H1 (cell line): ENCODE results near the gene SLC6A8. TPM values are rescaled to one million over a fixed set of nuclear protein-coding genes. Genes with fewer than 3 reads are reported as not detected.
A peak's percentile ranks its signal among the peaks of the same experiment; 100 is the strongest.

ENCODE experiments used
- ASH2L ChIP-seq: fragments of 200-600, 300-600 bp; sonication (generic); IDR thresholded peaks from one replicate; pipeline ENCODE4 v1.7.1; 2017; ENCODE audit warnings: low read length
- CBX8 ChIP-seq: fragments of 300-800, 300-1000 bp; sonication (generic); IDR thresholded peaks from 2 replicates; pipeline ENCODE4 v1.7.1; 2016; ENCODE audit warnings: low read depth, low read length, borderline replicate concordance
- CHD1 ChIP-seq: IDR thresholded peaks from 2 replicates; pipeline ENCODE4 v1.6.1; 2012; ENCODE audit warnings: low read depth, low read length, improper control_type of control experiment
- EGR1 ChIP-seq: IDR thresholded peaks from 2 replicates; pipeline ENCODE4 v1.6.1; 2011; ENCODE audit warnings: low read depth, low read length, borderline replicate concordance
- EZH2 ChIP-seq: fragments of 200-600 bp; sonication (generic); IDR thresholded peaks from 2 replicates; pipeline ENCODE4 v1.7.1; 2012; ENCODE audit warnings: low read depth, mild to moderate bottlenecking, moderate library complexity, low read length, inconsistent platforms; ENCODE audit not compliant: severe bottlenecking
- GABPA ChIP-seq: IDR thresholded peaks from 2 replicates; pipeline ENCODE4 v1.6.1; 2011; ENCODE audit warnings: mild to moderate bottlenecking, low read length, moderate library complexity, borderline replicate concordance; ENCODE audit not compliant: insufficient read depth
- HDAC2 ChIP-seq, 2 experiments: fragments of 300-600 bp in 1 of 2; sonication (generic) in 1 of 2; IDR thresholded peaks; 2 replicates each; pipeline ENCODE4 v1.6.1; 2011 to 2012; ENCODE audit warnings: low read depth in 2 of 2, low read length in 2 of 2, mild to moderate bottlenecking in 2 of 2, moderate library complexity in 2 of 2, borderline replicate concordance in 1 of 2, inconsistent platforms in 1 of 2
- JUN ChIP-seq: IDR thresholded peaks from 2 replicates; pipeline ENCODE4 v1.6.1; 2011; ENCODE audit warnings: low read depth, mild to moderate bottlenecking, improper control_type of control experiment, low read length
- KDM5A ChIP-seq: fragments of 200-600 bp; IDR thresholded peaks from 2 replicates; pipeline ENCODE4 v1.7.1; 2012; ENCODE audit warnings: mild to moderate bottlenecking, low read length, inconsistent platforms, mixed read lengths
- MAFK ChIP-seq: IDR thresholded peaks from 2 replicates; pipeline ENCODE4 v1.6.1; 2012; ENCODE audit warnings: low read depth, mild to moderate bottlenecking, improper control_type of control experiment, low read length
- NRF1 ChIP-seq: IDR thresholded peaks from 2 replicates; pipeline ENCODE4 v1.6.1; 2011; ENCODE audit warnings: mild to moderate bottlenecking, low read depth, low read length, improper control_type of control experiment
- POLR2AphosphoS5 ChIP-seq: IDR thresholded peaks from 2 replicates; pipeline ENCODE4 v1.6.1; 2011; ENCODE audit warnings: low read depth, low read length
- POU5F1 ChIP-seq: IDR thresholded peaks from 2 replicates; pipeline ENCODE4 v1.6.1; 2011; ENCODE audit warnings: low read depth, mild to moderate bottlenecking, low read length, moderate library complexity
- RAD21 ChIP-seq, 2 experiments: IDR thresholded peaks in 1 of 2; conservative IDR thresholded peaks in 1 of 2; 2 replicates each; pipeline ENCODE4 v1.6.1; 2011; ENCODE audit warnings: low read depth in 2 of 2, low read length in 2 of 2, improper control_type of control experiment in 1 of 2, inconsistent platforms in 1 of 2, mild to moderate bottlenecking in 1 of 2, moderate library complexity in 1 of 2
- SIN3A ChIP-seq, 2 experiments: IDR thresholded peaks in 1 of 2; conservative IDR thresholded peaks in 1 of 2; 2 replicates each; pipeline ENCODE4 v1.6.1; 2011 to 2012; ENCODE audit warnings: low read length in 2 of 2, improper control_type of control experiment in 1 of 2, low read depth in 1 of 2, mild to moderate bottlenecking in 1 of 2
- SIX5 ChIP-seq: IDR thresholded peaks from 2 replicates; pipeline ENCODE4 v1.6.1; 2011; ENCODE audit warnings: mild to moderate bottlenecking, low read depth, low read length
- TAF1 ChIP-seq: IDR thresholded peaks from 2 replicates; pipeline ENCODE4 v1.6.1; 2011; ENCODE audit warnings: mild to moderate bottlenecking, low read depth, low read length
- polyA plus RNA-seq, 7 experiments: library from polyadenylated mRNA; depleted of rRNA in 3 of 7; stranded (reverse) in 5 of 7; unstranded in 2 of 7; fragments of >200 nt in 5 of 7; fragments of 200-250 nt in 2 of 7; gene quantifications; 1 replicate in 5 of 7; 2 replicates in 1 of 7; 4 replicates in 1 of 7; pipeline versions ENCODE4 v1.2.1 to v1.2.3, GENCODE V29; 2011 to 2013; ENCODE audit warnings: missing spikeins in 2 of 7, mixed read lengths in 2 of 7
- total RNA-seq: library from RNA; stranded (reverse); fragmentation: NEBNext Ultra II Directional; extraction: Animal tissue kit (Norgen Biotek cat#: 25700); gene quantifications from 2 replicates; pipeline ENCODE4 v1.2.1, GENCODE V29; 2021
- TF ChIP-seq, protein P1 (sequence below): IDR thresholded peaks from 2 replicates; pipeline ENCODE4 v1.6.1; 2012; ENCODE audit warnings: inconsistent platforms
- TF ChIP-seq, protein P2 (sequence below), 3 experiments: IDR thresholded peaks; 1 replicate in 2 of 3; 2 replicates in 1 of 3; pipeline versions ENCODE4 v1.5.1 to v1.6.1; 2011; ENCODE audit warnings: low read length in 3 of 3, mild to moderate bottlenecking in 3 of 3, inconsistent platforms in 2 of 3, low read depth in 1 of 3, moderate library complexity in 1 of 3; ENCODE audit not compliant: insufficient read depth in 1 of 3; ENCODE audit errors: control extremely low read depth in 1 of 3

Gene SLC6A8
- total and polyA plus RNA-seq, 2 of the 8 experiments (the other 6 are each of a cell fraction or from before 2014, with no cell fraction given) = 87.7 to 94.7 TPM

DNA sequence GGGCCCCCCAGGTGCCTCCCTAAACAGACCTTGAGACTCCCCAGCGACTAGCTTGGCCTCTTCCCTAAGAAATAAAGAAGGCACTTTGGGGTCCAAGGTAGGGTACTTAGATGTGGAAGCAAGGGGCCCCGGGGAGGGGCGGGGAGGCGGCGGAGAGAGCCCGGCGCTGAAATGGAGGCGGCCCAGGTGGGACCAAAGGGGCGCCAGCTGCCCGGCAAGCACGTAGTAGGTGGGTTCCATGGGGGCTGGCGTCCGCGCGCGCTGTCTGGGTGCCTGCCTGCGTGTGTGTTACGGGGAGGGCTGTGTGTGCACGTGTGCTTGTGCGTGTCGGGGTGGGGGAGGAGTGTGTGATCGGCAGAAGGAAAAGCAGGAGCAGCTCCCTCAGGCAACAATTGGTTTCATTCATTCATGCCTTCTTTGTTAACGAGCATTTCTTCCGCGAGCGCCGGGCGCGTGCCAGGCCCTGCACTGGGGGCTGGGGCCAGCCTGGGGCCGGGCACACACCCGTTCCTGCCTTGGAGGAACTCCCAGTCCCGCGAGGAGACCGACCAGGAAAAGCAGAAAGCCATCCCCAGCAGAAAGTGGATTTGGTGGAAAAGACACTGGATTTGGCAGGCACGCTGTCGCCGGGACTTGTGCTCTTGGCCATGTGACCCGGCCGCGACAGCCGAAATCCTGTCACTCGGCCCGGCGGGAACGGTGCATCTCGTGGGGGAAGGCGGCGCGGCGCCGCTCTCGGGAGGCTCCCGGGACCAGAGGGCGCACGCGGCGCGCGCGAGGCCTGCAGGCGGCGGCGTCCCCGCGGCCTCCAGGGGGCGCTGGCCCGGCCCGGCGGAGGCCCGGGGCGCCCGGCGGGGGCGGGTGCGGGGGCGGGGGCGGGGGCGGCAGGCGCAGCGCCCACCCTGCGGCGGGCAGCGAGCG, 44.0 kb upstream of the SLC6A8 start (continued):
- TF ChIP-seq HDAC2 (IDR thresholded peaks at IDR 0.05; ENCODE audit: borderline replicate concordance in 1 of 2, low read depth in 2 of 2, low read length in 2 of 2) = no peak
- TF ChIP-seq SIX5 = no peak
- no peak for TF ChIP-seq RAD21 (IDR thresholded peaks at IDR 0.05 in 1 of 2, conservative IDR thresholded peaks at IDR 0.05 in 1 of 2; ENCODE audit: low read depth in 2 of 2, low read length in 2 of 2)
- no peak for TF ChIP-seq SIN3A (conservative IDR thresholded peaks at IDR 0.05 in 1 of 2, IDR thresholded peaks at IDR 0.05 in 1 of 2; ENCODE audit: low read depth in 1 of 2, low read length in 2 of 2)
- no peak for TF ChIP-seq ASH2L
- no peak for TF ChIP-seq TAF1
- TF ChIP-seq CHD1 = no peak
- TF ChIP-seq, protein P1, sequence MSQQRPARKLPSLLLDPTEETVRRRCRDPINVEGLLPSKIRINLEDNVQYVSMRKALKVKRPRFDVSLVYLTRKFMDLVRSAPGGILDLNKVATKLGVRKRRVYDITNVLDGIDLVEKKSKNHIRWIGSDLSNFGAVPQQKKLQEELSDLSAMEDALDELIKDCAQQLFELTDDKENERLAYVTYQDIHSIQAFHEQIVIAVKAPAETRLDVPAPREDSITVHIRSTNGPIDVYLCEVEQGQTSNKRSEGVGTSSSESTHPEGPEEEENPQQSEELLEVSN = 0 out of 2 replicates have a peak, but pooled peaks have one; percentile 29
- TF ChIP-seq POU5F1 = no peak
- no peak for TF ChIP-seq POLR2AphosphoS5
- TF ChIP-seq GABPA = no peak
- TF ChIP-seq JUN = no peak
- TF ChIP-seq EZH2 = peak; percentile 59
- no peak for TF ChIP-seq EGR1
- TF ChIP-seq, protein P2, sequence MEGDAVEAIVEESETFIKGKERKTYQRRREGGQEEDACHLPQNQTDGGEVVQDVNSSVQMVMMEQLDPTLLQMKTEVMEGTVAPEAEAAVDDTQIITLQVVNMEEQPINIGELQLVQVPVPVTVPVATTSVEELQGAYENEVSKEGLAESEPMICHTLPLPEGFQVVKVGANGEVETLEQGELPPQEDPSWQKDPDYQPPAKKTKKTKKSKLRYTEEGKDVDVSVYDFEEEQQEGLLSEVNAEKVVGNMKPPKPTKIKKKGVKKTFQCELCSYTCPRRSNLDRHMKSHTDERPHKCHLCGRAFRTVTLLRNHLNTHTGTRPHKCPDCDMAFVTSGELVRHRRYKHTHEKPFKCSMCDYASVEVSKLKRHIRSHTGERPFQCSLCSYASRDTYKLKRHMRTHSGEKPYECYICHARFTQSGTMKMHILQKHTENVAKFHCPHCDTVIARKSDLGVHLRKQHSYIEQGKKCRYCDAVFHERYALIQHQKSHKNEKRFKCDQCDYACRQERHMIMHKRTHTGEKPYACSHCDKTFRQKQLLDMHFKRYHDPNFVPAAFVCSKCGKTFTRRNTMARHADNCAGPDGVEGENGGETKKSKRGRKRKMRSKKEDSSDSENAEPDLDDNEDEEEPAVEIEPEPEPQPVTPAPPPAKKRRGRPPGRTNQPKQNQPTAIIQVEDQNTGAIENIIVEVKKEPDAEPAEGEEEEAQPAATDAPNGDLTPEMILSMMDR (IDR thresholded peaks at IDR 0.05; ENCODE audit: control extremely low read depth in 1 of 3, insufficient read depth in 1 of 3, low read depth in 1 of 3, low read length in 3 of 3) = peak in 2 of 3 experiments; percentile 15 to 44; a peak in 2 of 4 replicates
- no peak for TF ChIP-seq CBX8
- no peak for TF ChIP-seq KDM5A
- TF ChIP-seq NRF1 = no peak
- TF ChIP-seq MAFK = no peak
